ENCODE measurements around the gene CELF4. TPM values are rescaled to one million over a fixed set of nuclear protein-coding genes. Genes with fewer than 3 reads are reported as not detected.

Gene CELF4
- total RNA-seq, 3 donors from 2014 or later = 1.0 TPM; not detected in 2

- no peaks in the 10 kb centered on the region for H3K4me1 ChIP-seq
- no peaks in the 10 kb centered on the region for H3K36me3 ChIP-seq
- peaks cover 0 to 42% of the 10 kb centered on the region in 2 donors for H3K27me3 ChIP-seq
- intact Hi-C loops (cut with DNase I; ENCODE audit: low total_unique reads) = no loop called here
- no peaks in the 10 kb centered on the region for H3K9me3 ChIP-seq
- TF ChIP-seq CTCF (IDR thresholded peaks at IDR 0.05) = no peak
- TF ChIP-seq POLR2AphosphoS5 (IDR thresholded peaks at IDR 0.05) = no peak
- no peak for TF ChIP-seq POLR2A (IDR thresholded peaks at IDR 0.05)
- no peak for DNase-seq (ENCODE audit: low spot score in 2 of 2)
- H3K4me3 ChIP-seq = peak overlapping the region in 2 of 3 donors; percentile 31 to 47
- no peak overlapping the region for H3K27ac ChIP-seq
These were observed 41.5 kb downstream of the CELF4 start for GRCh38 chr18:37524139-37524497.

GRCh38 chr18:37521510-37522465, 43.8 kb downstream of the CELF4 start:
- no peaks in the 10 kb centered on the region for H3K36me3 ChIP-seq
- intact Hi-C loops (cut with DNase I; ENCODE audit: low total_unique reads) = no loop called here

GRCh38 chr18:37520508-37520907, 45.1 kb downstream of the CELF4 start:
- TF ChIP-seq POLR2A (IDR thresholded peaks at IDR 0.05) (no peak), POLR2AphosphoS5 (IDR thresholded peaks at IDR 0.05) (no peak), CTCF (IDR thresholded peaks at IDR 0.05) (no peak)
- Histone ChIP-seq H3K9me3 (no peaks in the 10 kb centered on the region), H3K27me3 (peaks cover 0 to 41% of the 10 kb centered on the region in 2 donors), H3K27ac (no peak overlapping the region), H3K36me3 (no peaks in the 10 kb centered on the region), H3K4me1 (no peaks in the 10 kb centered on the region), H3K4me3 (no peak overlapping the region)
- intact Hi-C loops (cut with DNase I; ENCODE audit: low total_unique reads) = no loop called here
- DNase-seq (ENCODE audit: low spot score in 2 of 2) = no peak

More at GRCh38 chr18:37521510-37522465, 43.8 kb downstream of the CELF4 start:
- H3K4me1 ChIP-seq = no peaks in the 10 kb centered on the region
- no peak overlapping the region for H3K27ac ChIP-seq
- no peaks in the 10 kb centered on the region for H3K9me3 ChIP-seq
- H3K4me3 ChIP-seq = no peak overlapping the region
- DNase-seq (ENCODE audit: low spot score in 2 of 2) = no peak
- H3K27me3 ChIP-seq = peaks cover 0 to 45% of the 10 kb centered on the region in 2 donors
- no peak for TF ChIP-seq POLR2AphosphoS5 (IDR thresholded peaks at IDR 0.05)
- TF ChIP-seq CTCF (IDR thresholded peaks at IDR 0.05) = no peak
- TF ChIP-seq POLR2A (IDR thresholded peaks at IDR 0.05) = no peak

GRCh38 chr18:37519510-37520135, 46.0 kb downstream of the CELF4 start:
- intact Hi-C loops (cut with DNase I; ENCODE audit: low total_unique reads) = no loop called here
- Histone ChIP-seq H3K4me3 (no peak overlapping the region), H3K27ac (no peak overlapping the region), H3K4me1 (no peaks in the 10 kb centered on the region), H3K27me3 (peaks cover 0 to 35% of the 10 kb centered on the region in 2 donors), H3K9me3 (no peaks in the 10 kb centered on the region), H3K36me3 (no peaks in the 10 kb centered on the region)
- DNase-seq (ENCODE audit: low spot score in 2 of 2) = no peak
- no peak for TF ChIP-seq POLR2A (IDR thresholded peaks at IDR 0.05)
- TF ChIP-seq CTCF (IDR thresholded peaks at IDR 0.05) = no peak
- no peak for TF ChIP-seq POLR2AphosphoS5 (IDR thresholded peaks at IDR 0.05)

- no peak overlapping the region for H3K27ac ChIP-seq
- H3K4me1 ChIP-seq = no peaks in the 10 kb centered on the region
- DNase-seq (ENCODE audit: low spot score in 2 of 2) = no peak
- H3K27me3 ChIP-seq = peaks cover 0 to 7% of the 10 kb centered on the region in 2 donors
- intact Hi-C loops (cut with DNase I; ENCODE audit: low total_unique reads) = no loop called here
- H3K36me3 ChIP-seq = no peaks in the 10 kb centered on the region
- TF ChIP-seq CTCF (IDR thresholded peaks at IDR 0.05) = no peak
- TF ChIP-seq POLR2A (IDR thresholded peaks at IDR 0.05) = no peak
- TF ChIP-seq POLR2AphosphoS5 (IDR thresholded peaks at IDR 0.05) = no peak
- H3K9me3 ChIP-seq = no peaks in the 10 kb centered on the region
- H3K4me3 ChIP-seq = no peak overlapping the region
These were observed 49.2 kb downstream of the CELF4 start for GRCh38 chr18:37516361-37516853.

Data from breast epithelium (tissue), 4 donors.